Brain microvascular endothelial cell (primary cell): ENCODE measurements around the gene SLC4A5.

ENCODE experiments used
- DNase-seq: peaks from one replicate; pipeline ENCODE4 v3.0.0-alpha.2; 2020
- H3K27ac ChIP-seq: fragments of 250-450 bp; sonication (Bioruptor Pico); 2 replicates; pipeline ENCODE4 v1.5.1; 2020; ENCODE audit warnings: mild to moderate bottlenecking, moderate library complexity
- H3K27me3 ChIP-seq: fragments of 250-450 bp; sonication (Bioruptor Pico); replicated peaks from 2 replicates; pipeline ENCODE4 v1.5.1; 2020; ENCODE audit warnings: mild to moderate bottlenecking
- H3K36me3 ChIP-seq: fragments of 250-450 bp; sonication (Bioruptor Pico); replicated peaks from 2 replicates; pipeline ENCODE4 v1.5.1; 2020; ENCODE audit warnings: mild to moderate bottlenecking
- H3K4me3 ChIP-seq: 2 replicates; pipeline ENCODE4 v1.5.1; 2011; ENCODE audit warnings: low read depth, mild to moderate bottlenecking, control low read depth, low read length, moderate library complexity
- CTCF ChIP-seq: IDR thresholded peaks from 2 replicates; pipeline ENCODE4 v1.5.1; 2011; ENCODE audit warnings: low read depth, mild to moderate bottlenecking, moderate library complexity, low read length, control low read depth, inconsistent platforms; ENCODE audit errors: missing control alignments
- in situ Hi-C: cut with HindIII; loops from 2 replicates; pipeline ENCODE4 v1.10.0; 2017; ENCODE audit warnings: low sequenced_read_pairs, low pct_ligation_motif_present

The SLC4A5 gene

GRCh38 chr2:74371421-74371820, 28.2 kb upstream of the SLC4A5 start:
- no peak for TF ChIP-seq CTCF
- H3K27ac ChIP-seq = no peak overlapping the region
- peaks cover 59% of the 10 kb centered on the region for H3K36me3 ChIP-seq
- no peak overlapping the region for H3K4me3 ChIP-seq
- no peak for DNase-seq
- H3K27me3 ChIP-seq = no peaks in the 10 kb centered on the region
- in situ Hi-C loops = no loop called here

GRCh38 chr2:74369976-74370375, 26.8 kb upstream of the SLC4A5 start:
- no peak for TF ChIP-seq CTCF
- in situ Hi-C loops = no loop called here
- Histone ChIP-seq H3K4me3 (no peak overlapping the region), H3K36me3 (peaks cover 63% of the 10 kb centered on the region), H3K27me3 (no peaks in the 10 kb centered on the region), H3K27ac (no peak overlapping the region)
- no peak for DNase-seq

- Histone ChIP-seq H3K4me3 (no peak overlapping the region), H3K27me3 (no peaks in the 10 kb centered on the region), H3K27ac (no peak overlapping the region), H3K36me3 (peaks cover 77% of the 10 kb centered on the region)
- no peak for TF ChIP-seq CTCF
- DNase-seq = no peak
- in situ Hi-C loops = no loop called here
These were observed 25.3 kb upstream of the SLC4A5 start for GRCh38 chr2:74368499-74368898.

- H3K36me3 ChIP-seq = peaks cover 84% of the 10 kb centered on the region
- no peak overlapping the region for H3K27ac ChIP-seq
- no peak for TF ChIP-seq CTCF
- no peaks in the 10 kb centered on the region for H3K27me3 ChIP-seq
- no peak overlapping the region for H3K4me3 ChIP-seq
- DNase-seq = no peak
- in situ Hi-C loops = no loop called here
These were observed 24.6 kb upstream of the SLC4A5 start for GRCh38 chr2:74367789-74368188.

- no peak for DNase-seq
- H3K4me3 ChIP-seq = no peak overlapping the region
- H3K27me3 ChIP-seq = no peaks in the 10 kb centered on the region
- peaks cover 97% of the 10 kb centered on the region for H3K36me3 ChIP-seq
- TF ChIP-seq CTCF = no peak
- H3K27ac ChIP-seq = no peak overlapping the region
- in situ Hi-C loops = no loop called here
These were observed 22.8 kb upstream of the SLC4A5 start for GRCh38 chr2:74366036-74366435.

GRCh38 chr2:74364533-74365505, 21.6 kb upstream of the SLC4A5 start:
- Histone ChIP-seq H3K27ac (no peak overlapping the region), H3K27me3 (no peaks in the 10 kb centered on the region), H3K36me3 (peaks cover 97% of the 10 kb centered on the region), H3K4me3 (no peak overlapping the region)
- TF ChIP-seq CTCF = no peak
- DNase-seq = no peak
- in situ Hi-C loops = no loop called here
